OCI-LY7 (cell line): ENCODE measurements around the gene MKI67. TPM values are rescaled to one million over a fixed set of nuclear protein-coding genes. Genes with fewer than 3 reads are reported as not detected.
A peak's percentile ranks its signal among the peaks of the same experiment; 100 is the strongest.

ENCODE experiments used
- BruUV-seq: library from RNA; stranded (reverse); fragments of 400-500 nt; replicated peaks from 2 replicates; lab custom pipeline; 2021; lab: Mats Ljungman, UMichigan
- CTCF ChIA-PET: fragments of 300-600 bp; sonication (Branson Sonifier 250); formaldehyde crosslinking; loops from one replicate; lab custom pipeline; 2022; ENCODE audit warnings: antibody characterized with exemption; ENCODE audit not compliant: unreplicated experiment; lab: Charles Lee
- POLR2A ChIA-PET: fragments of 300-600 bp; sonication (Branson Sonifier 250); formaldehyde crosslinking; loops from one replicate; lab custom pipeline; 2022; ENCODE audit warnings: antibody characterized with exemption; lab: Charles Lee
- DNase-seq: peaks from one replicate; pipeline ENCODE4 v3.0.0-alpha.2; 2015; ENCODE audit warnings: low spot score
- H2AFZ ChIP-seq: fragments of 200-600 bp; sonication (generic), shearing (Covaris generic); 2 replicates; pipeline ENCODE4 v1.6.1; 2014; ENCODE audit warnings: mild to moderate bottlenecking, antibody characterized with exemption, low read length, moderate library complexity
- H3K27ac ChIP-seq: fragments of 200-600 bp; sonication (generic); 2 replicates; pipeline ENCODE4 v1.5.1; 2014; ENCODE audit warnings: mixed run types, low read depth, mild to moderate bottlenecking, moderate library complexity, low read length, inconsistent platforms; ENCODE audit not compliant: poor library complexity, severe bottlenecking
- H3K36me3 ChIP-seq: fragments of 200-600 bp; sonication (generic); 2 replicates; pipeline ENCODE4 v1.6.1; 2014; ENCODE audit warnings: mild to moderate bottlenecking, antibody characterized with exemption, low read length, moderate library complexity, mixed read lengths; ENCODE audit not compliant: insufficient read depth
- H3K4me1 ChIP-seq: fragments of 200-600 bp; sonication (generic); 2 replicates; pipeline ENCODE4 v1.5.1; 2014; ENCODE audit warnings: mild to moderate bottlenecking, low read length; ENCODE audit not compliant: insufficient read depth, poor library complexity, severe bottlenecking
- H3K4me2 ChIP-seq: fragments of 200-600 bp; sonication (generic); 2 replicates; pipeline ENCODE4 v1.6.1; 2014; ENCODE audit warnings: mild to moderate bottlenecking, low read length
- H3K4me3 ChIP-seq: fragments of 200-600 bp; sonication (generic); 2 replicates; pipeline ENCODE4 v1.5.1; 2014; ENCODE audit warnings: mild to moderate bottlenecking, low read depth, low read length; ENCODE audit not compliant: poor library complexity, severe bottlenecking
- H3K79me2 ChIP-seq: fragments of 200-600 bp; sonication (generic); 2 replicates; pipeline ENCODE4 v1.6.1; 2016; ENCODE audit warnings: low read depth, mild to moderate bottlenecking, low read length, moderate library complexity, mixed read lengths; ENCODE audit not compliant: insufficient read depth
- H3K9me2 ChIP-seq: fragments of 200-600 bp; sonication (generic); 2 replicates; pipeline ENCODE4 v1.6.1; 2016; ENCODE audit warnings: mild to moderate bottlenecking, low read length, mixed read lengths; ENCODE audit not compliant: insufficient read depth
- H3K9me3 ChIP-seq: fragments of 200-600 bp; sonication (generic); 2 replicates; pipeline ENCODE4 v1.6.1; 2014; ENCODE audit warnings: mild to moderate bottlenecking, mixed run types, low read length, mixed read lengths
- H4K20me1 ChIP-seq: fragments of 200-600 bp; sonication (generic); 2 replicates; pipeline ENCODE4 v1.6.1; 2014; ENCODE audit warnings: mild to moderate bottlenecking, antibody characterized with exemption, low read length, moderate library complexity, mixed read lengths; ENCODE audit not compliant: insufficient read depth
- CTCF ChIP-seq: fragments of 200-600 bp; sonication (generic); conservative IDR thresholded peaks from 2 replicates; pipeline ENCODE4 v1.5.1; 2014; ENCODE audit warnings: mild to moderate bottlenecking, antibody characterized with exemption, low read length, moderate library complexity, mixed read lengths
- EZH2phosphoT487 ChIP-seq: fragments of 200-600 bp; sonication (generic); IDR thresholded peaks from 2 replicates; pipeline ENCODE4 v1.6.1; 2018; ENCODE audit warnings: low read depth, borderline replicate concordance, mild to moderate bottlenecking, mixed run types, antibody characterized with exemption, low read length, moderate library complexity, mixed read lengths
- intact Hi-C: fragments of 100-400 bp; cut with micrococcal nuclease; formaldehyde crosslinking; loops from one replicate; pipeline ENCODE4 v1.10.0; 2022; ENCODE audit not compliant: unreplicated experiment
- total RNA-seq, 2 experiments: library from RNA; depleted of rRNA in 1 of 2; stranded (reverse); fragments of >200 nt in 1 of 2; shearing (Covaris generic) in 1 of 2; gene quantifications; 2 replicates each; pipeline ENCODE4 v1.2.3, GENCODE V29; 2014 to 2022

MKI67 gene
- total RNA-seq, 2 experiments from 2014 or later = 139 to 192 TPM

GRCh38 chr10:128091636-128092210 lies 34.5 kb downstream of the MKI67 start:
- Histone ChIP-seq H3K9me2 (no peaks in the 10 kb centered on the region), H2AFZ (no peak overlapping the region), H3K9me3 (no peaks in the 10 kb centered on the region), H3K4me2 (no peak overlapping the region), H4K20me1 (no peaks in the 10 kb centered on the region; the same call in 1 of the 2 replicates), H3K4me1 (peaks cover 2% of the 10 kb centered on the region), H3K27ac (no peak overlapping the region), H3K36me3 (peaks cover 20% of the 10 kb centered on the region), H3K79me2 (no peaks in the 10 kb centered on the region), H3K4me3 (no peak overlapping the region)
- no peak for DNase-seq
- CTCF ChIA-PET = no interaction called here
- TF ChIP-seq EZH2phosphoT487 (no peak), CTCF (0 out of 2 replicates have a peak, but pooled peaks have one; percentile 33)
- POLR2A ChIA-PET = no interaction called here
- intact Hi-C loops = no loop called here
- no TSS peak for BruUV-seq

- BruUV-seq = no TSS peak
- POLR2A ChIA-PET = no interaction called here
- Histone ChIP-seq H3K9me3 (no peaks in the 10 kb centered on the region), H3K4me3 (no peak overlapping the region), H3K4me2 (no peak overlapping the region), H3K4me1 (peaks cover 2% of the 10 kb centered on the region), H4K20me1 (no peaks in the 10 kb centered on the region; the same call in 1 of the 2 replicates), H3K36me3 (no peaks in the 10 kb centered on the region), H2AFZ (no peak overlapping the region), H3K79me2 (no peaks in the 10 kb centered on the region), H3K9me2 (no peaks in the 10 kb centered on the region), H3K27ac (no peak overlapping the region)
- TF ChIP-seq EZH2phosphoT487 (no peak), CTCF (peak; percentile 62)
- intact Hi-C loops = no loop called here
- CTCF ChIA-PET = no interaction called here
- peak; percentile 39 for DNase-seq
These were observed 38.1 kb downstream of the MKI67 start for GRCh38 chr10:128087884-128088709.
